ENCODE data around the gene IRF7. TPM values are rescaled to one million over a fixed set of nuclear protein-coding genes. Genes with fewer than 3 reads are reported as not detected.

The IRF7 gene
- total RNA-seq, 1 donor from 2014 or later, result 19.6 TPM

DNA sequence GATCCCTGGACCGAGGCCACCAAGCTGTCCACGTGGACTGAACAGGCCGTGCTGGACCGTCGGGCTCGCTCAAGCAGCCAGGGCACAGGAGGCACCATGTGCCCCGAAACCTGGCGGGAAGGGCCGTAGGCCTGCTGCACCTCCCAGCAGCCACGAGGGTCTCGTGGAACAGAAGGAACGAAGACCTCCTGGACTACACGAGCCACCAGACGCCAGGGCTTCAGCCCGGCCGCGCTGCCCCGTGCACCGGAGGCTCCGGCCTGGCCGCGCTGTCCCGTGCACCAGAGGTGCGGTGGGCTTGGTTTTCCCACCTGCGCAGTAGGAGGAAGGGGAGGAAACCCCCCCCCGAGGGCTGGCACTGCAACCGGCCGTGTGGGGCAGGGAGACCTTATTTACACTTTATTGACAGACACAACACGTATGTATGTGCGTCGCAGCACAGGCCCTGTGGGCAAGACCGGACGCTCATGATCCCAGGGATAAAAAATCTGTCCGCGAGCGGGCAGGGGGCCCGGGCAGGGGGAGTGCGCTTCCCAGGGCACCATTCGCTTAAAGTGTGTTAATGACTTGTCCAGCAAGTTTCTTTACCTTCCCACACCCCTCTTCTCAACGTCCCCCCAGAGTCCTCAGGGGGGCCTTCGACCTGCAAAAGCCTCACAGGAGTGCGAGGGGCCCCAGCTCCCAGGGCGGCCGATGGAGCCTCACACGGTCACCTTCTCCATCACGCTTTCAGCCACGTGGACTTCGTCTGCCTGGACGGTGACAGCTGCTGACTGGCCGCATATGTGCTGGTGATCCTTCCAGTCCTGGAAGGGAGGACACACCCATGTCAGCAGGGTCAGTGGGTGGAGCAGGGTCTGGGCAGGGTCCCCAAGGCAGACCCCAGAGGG lies 28.3 kb upstream of the IRF7 start:
- ATAC-seq (no peak), DNase-seq (ENCODE audit: low spot score) (no peak)
- intact Hi-C loops (cut with DNase I), result no loop called here

GRCh38 chr11:643366-643765 lies 27.6 kb upstream of the IRF7 start:
- DNase-seq (ENCODE audit: low spot score), result no peak
- no peak for ATAC-seq
- intact Hi-C loops (cut with DNase I), result no loop called here

- no peak for DNase-seq (ENCODE audit: low spot score)
- no peak for ATAC-seq
- intact Hi-C loops (cut with DNase I), result no loop called here
Measured at GRCh38 chr11:641806-642370, 26.1 kb upstream of the IRF7 start.

DNA sequence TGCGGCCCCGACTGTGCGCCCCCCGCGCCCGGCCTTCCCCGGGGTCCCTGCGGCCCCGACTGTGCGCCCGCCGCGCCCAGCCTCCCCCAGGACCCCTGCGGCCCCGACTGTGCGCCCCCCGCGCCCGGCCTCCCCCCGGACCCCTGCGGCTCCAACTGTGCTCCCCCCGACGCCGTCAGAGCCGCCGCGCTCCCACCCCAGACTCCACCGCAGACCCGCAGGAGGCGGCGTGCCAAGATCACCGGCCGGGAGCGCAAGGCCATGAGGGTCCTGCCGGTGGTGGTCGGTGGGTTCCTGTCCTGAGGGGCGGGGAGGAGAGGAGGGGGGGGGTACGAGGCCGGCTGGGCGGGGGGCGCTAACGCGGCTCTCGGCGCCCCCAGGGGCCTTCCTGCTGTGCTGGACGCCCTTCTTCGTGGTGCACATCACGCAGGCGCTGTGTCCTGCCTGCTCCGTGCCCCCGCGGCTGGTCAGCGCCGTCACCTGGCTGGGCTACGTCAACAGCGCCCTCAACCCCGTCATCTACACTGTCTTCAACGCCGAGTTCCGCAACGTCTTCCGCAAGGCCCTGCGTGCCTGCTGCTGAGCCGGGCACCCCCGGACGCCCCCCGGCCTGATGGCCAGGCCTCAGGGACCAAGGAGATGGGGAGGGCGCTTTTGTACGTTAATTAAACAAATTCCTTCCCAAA lies 24.4 kb upstream of the IRF7 start:
- intact Hi-C loops (cut with DNase I), result no loop called here
- ATAC-seq (no peak), DNase-seq (ENCODE audit: low spot score) (no peak)

- DNase-seq (ENCODE audit: low spot score) (no peak), ATAC-seq (no peak)
- intact Hi-C loops (cut with DNase I), result no loop called here
Measured at GRCh38 chr11:639332-639955, 23.7 kb upstream of the IRF7 start.

DNA sequence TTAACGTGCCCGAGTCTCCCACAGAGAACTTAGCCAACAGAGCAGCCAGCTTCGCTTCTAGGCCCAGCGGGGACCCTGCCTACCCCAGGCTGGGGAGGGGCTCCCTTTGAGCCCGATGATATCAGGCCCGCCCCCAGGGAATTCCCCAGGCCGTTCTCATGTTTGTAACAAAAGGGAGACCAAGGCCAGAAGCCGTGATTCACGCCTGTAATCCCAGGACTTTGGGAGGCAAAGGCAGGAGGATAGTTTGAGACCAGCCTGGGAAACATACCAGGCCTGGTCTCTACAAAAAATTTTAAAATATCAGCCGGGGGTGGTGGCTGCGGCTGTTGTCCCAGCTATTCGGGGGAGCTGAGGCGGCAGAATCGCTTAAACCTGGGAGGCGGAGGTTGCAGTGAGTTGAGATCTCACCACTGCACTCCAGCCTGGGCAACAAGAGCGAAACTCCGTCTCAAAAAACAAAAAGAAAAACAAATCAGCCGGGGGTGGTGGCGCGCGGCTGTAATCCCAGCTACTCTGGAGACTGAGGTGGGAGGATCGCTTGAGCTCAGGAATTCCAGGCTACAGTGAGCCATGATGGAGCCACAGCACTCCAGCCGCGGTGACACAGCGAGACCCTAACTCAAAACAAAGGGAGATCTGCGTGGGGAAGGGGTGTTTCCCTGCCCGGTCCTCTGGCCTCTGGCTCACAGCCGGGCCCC lies 23.0 kb upstream of the IRF7 start:
- no peak for ATAC-seq
- DNase-seq (ENCODE audit: low spot score), result no peak
- intact Hi-C loops (cut with DNase I), result no loop called here

GRCh38 chr11:637593-638521 lies 22.1 kb upstream of the IRF7 start:
- intact Hi-C loops (cut with DNase I), result no loop called here

DNA sequence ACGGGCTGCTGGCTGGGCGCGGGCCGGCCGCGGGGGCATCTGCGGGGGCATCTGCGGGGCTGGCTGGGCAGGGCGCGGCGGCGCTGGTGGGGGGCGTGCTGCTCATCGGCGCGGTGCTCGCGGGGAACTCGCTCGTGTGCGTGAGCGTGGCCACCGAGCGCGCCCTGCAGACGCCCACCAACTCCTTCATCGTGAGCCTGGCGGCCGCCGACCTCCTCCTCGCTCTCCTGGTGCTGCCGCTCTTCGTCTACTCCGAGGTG lies 21.5 kb upstream of the IRF7 start:
- ATAC-seq (no peak), DNase-seq (ENCODE audit: low spot score) (no peak)
- intact Hi-C loops (cut with DNase I), result no loop called here

More at GRCh38 chr11:637593-638521, 22.1 kb upstream of the IRF7 start:
- no peak for DNase-seq (ENCODE audit: low spot score)
- ATAC-seq, result no peak

GRCh38 chr11:636511-637332 lies 21.0 kb upstream of the IRF7 start, which contains the start of gene DRD4:
TSS of gene DRD4 (plus strand) at chr11:637269. CDS start at chr11:637305, 36 bp downstream.
- ATAC-seq (peak; percentile 51), DNase-seq (ENCODE audit: low spot score) (no peak)

GRCh38 chr11:635945-636510 lies 20.3 kb upstream of the IRF7 start:
- DNase-seq (ENCODE audit: low spot score), result no peak
- intact Hi-C loops (cut with DNase I), result no loop called here
- no peak for ATAC-seq

More at GRCh38 chr11:636511-637332, 21.0 kb upstream of the IRF7 start, which contains the start of gene DRD4:
- intact Hi-C loops (cut with DNase I), result no loop called here

DNA sequence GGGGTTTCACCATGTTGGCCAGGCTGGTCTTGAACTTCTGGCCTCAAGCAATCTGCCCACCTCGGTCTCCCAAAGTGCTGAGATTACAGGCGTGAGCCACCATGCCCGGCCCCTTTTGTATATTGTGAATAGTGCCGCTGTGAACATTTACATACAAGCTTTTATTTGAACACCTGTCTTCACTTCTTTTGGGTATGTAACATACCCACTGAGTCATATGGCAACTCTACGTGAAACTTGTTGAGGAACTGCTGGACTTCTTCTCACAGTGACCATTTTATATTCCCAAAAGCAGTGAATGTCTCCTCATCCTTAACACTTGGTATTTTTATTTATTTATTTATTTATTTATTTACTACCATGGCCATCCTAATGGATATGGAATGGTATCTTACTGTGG lies 15.1 kb upstream of the IRF7 start:
- DNase-seq (ENCODE audit: low spot score) (no peak), ATAC-seq (no peak)
- intact Hi-C loops (cut with DNase I), result no loop called here

GRCh38 chr11:629237-629583 lies 13.5 kb upstream of the IRF7 start:
- ATAC-seq (no peak), DNase-seq (ENCODE audit: low spot score) (no peak)
- intact Hi-C loops (cut with DNase I), result no loop called here

DNA sequence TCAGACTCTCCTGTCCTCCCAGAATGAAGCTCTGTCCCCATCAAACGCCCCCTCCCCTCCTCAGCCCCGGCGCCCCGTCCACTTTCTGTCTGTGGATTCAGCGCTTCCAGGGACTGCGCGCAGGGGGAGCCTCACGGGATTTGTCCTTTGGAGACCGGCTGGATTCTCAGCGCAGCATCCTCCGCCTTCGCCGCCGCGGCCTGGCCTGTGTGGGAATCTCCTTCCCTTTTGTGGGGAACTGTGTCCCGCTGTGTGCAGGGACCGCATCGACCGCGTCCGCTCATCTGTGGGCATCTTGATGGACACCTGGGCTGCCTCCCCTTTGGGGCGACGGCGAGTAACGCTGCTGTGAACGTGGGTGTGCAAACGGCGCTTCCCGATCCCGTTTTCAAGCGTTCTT lies 12.3 kb upstream of the IRF7 start:
- ATAC-seq (no peak), DNase-seq (ENCODE audit: low spot score) (no peak)
- intact Hi-C loops (cut with DNase I), result no loop called here

GRCh38 chr11:627308-627576 lies 11.5 kb upstream of the IRF7 start:
- intact Hi-C loops (cut with DNase I), result no loop called here
- DNase-seq (ENCODE audit: low spot score) (no peak), ATAC-seq (no peak)

GRCh38 chr11:626475-627307 lies 10.9 kb upstream of the IRF7 start, which contains the start of gene SCT:
TSS of gene SCT (minus strand) at chr11:627181. CDS start at chr11:627143, 38 bp downstream.
- ATAC-seq (no peak), DNase-seq (ENCODE audit: low spot score) (no peak)
- intact Hi-C loops (cut with DNase I), result no loop called here

GRCh38 chr11:625636-626268 lies 10.0 kb upstream of the IRF7 start:
- ATAC-seq, result no peak
- intact Hi-C loops (cut with DNase I), result no loop called here
- DNase-seq (ENCODE audit: low spot score), result no peak
